Kidney tubule cell (primary cell): ENCODE measurements around the gene GIGYF2.
"Not testable (repeated sequence)": the region's sequence is repeated elsewhere in the genome, so short reads cannot be mapped to it uniquely, and the experiment has no call there.

Experiments
- DNase-seq: peaks from one replicate; pipeline ENCODE4 v3.0.0-alpha.2; 2018; ENCODE audit warnings: low spot score

The GIGYF2 gene

GRCh38 chr2:232697059-232697806 is at the start of gene GIGYF2:
Gene GIGYF2 (plus strand): TSS chr2:232697331. CDS start chr2:232735198, 37,867 bp downstream.
- peak; percentile 97 for DNase-seq

- DNase-seq = no peak
Measured at GRCh38 chr2:232649033-232649432, 48.1 kb upstream of the GIGYF2 start.

DNA sequence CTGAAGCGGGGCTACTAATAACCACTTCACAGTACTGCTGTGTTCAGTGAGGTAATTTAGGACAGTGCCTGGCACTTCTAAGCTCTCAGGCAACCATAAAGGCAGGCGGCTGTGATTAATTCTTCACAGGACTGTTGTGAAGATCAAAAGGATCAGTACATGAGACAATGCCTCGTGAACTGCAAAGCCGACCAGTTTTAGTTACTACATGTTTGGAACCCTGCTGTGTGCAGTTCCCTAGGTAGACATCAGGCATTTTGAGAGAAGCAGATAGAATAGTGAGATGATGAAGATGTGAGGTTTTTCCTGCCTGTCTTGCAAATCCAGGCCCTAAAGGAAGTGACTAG is 44.7 kb upstream of the GIGYF2 start:
- no peak for DNase-seq

DNA sequence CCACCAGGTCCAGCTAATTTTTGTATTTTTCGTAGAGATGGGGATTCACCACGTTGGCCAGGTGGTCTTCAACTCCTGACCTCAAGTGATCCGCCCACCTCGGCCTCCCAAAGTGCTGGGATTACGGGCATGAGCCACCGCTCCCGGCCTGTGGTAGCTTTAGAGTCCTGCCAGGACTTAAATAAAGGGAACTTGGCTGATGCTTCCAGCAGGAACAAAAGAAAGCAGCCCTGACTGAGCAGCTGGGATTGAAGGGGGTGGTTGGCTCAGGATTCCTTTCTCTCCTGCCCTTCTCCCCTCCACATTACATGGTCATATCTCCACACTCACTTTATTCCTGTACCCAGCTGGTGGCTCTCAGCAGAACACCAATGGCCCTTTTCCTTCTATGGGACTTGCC is 43.7 kb upstream of the GIGYF2 start:
- no peak for DNase-seq

DNA sequence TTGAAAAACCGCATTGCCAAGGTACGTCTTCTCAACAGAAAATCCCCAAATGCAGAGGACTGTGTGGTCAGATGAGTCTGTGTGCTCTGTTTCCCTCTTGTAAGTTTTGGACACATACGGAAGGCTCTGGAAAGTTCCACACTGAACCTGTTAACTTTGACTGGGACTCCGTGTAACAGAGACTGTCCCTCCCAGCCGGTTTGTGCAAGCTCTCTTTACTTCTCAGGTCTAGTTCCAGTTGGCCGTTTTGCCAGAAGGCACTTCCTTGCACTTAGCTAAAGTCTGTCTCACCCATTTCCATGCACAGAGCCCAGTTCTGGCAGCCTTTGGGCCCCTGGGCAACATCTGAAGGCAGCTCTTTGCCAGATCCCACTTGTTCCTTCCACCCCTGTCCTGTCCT is 41.7 kb upstream of the GIGYF2 start:
- DNase-seq = no peak

DNA sequence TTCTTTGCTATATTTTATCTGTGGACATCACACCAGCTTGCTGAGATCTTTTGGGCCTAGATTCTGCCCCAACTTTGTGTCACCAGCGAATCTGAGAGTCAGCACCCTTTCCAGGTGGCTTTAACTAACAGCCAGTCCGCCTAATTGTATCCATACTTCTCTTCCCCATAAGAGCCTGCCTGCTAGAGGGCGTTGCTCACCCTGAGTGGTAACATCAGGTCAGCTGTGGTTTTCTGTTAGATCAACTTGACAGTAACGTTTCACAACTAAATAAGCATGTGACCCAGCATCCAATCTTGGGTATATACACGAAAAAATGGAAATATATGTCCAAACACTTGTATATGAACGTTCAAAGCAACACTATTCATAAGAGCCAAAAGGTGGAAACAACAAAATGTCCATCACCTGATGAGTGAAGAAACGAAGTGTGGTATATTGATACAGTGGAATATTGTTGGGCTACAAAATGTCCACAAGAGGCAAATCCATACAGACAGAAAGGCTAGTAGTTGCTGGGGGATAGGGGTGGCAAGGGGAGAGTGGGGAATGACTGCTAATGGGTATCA is 38.8 kb upstream of the GIGYF2 start:
- no peak for DNase-seq

DNA sequence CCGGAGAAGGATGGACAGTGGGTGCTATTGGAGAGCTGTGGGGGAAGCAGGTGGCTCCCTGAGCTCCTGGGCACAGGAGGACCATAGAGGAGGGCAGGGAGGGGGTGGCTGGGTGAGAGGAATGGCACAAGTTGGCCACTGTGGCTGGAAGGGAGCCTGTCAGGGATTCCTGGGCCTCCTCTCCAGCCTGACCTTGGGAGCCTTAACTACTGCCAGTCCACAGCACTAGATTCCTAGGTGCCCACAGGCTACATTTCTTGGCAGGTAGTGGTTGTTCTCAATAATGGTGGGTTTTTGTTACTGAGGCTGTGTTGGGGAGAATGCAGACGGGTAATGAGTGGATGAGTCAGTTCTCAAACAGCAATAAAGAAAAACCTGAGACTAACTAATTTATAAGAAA is 37.8 kb upstream of the GIGYF2 start:
- no peak for DNase-seq

- DNase-seq = peak; percentile 61
Measured at GRCh38 chr2:232662486-232663260, 34.5 kb upstream of the GIGYF2 start.

DNA sequence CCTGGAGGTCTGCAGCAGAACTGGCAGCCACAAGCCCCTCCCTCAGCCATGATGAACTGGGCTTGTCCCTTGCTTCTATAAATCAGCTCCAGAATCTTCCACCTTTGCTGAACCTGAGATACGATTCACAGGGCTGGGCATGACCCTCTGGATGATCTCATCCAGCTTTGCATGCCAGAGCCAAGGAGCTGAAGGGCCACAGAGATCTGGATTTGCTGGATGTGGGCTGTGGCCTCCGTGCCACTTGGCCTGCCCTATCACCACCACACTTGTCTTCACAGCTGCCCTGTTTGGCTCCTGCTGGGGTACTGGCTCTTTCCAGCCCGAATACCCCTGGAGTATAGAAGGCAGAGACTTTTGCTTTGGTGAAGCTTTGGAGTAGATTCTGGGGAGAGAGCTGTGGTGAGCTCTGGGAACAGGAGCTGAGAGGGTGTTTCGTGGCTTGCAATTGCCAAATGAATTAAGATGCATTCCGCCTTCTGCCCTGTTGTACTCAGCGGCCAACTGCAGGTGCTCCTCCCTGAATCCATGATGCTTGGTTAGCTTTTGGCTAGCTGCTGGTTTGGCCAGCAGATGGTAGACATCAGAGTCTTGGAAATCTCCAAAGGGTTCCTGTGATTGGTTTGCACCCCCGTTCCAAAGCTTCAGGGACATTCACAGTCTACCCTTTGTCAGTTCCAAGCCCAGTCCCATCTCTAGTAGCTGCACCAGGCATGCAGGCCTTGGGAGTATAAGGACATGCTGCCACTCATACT is 30.9 kb upstream of the GIGYF2 start:
- DNase-seq = peak; percentile 51

- no peak for DNase-seq
Measured at GRCh38 chr2:232667989-232668583, 29.0 kb upstream of the GIGYF2 start.

DNA sequence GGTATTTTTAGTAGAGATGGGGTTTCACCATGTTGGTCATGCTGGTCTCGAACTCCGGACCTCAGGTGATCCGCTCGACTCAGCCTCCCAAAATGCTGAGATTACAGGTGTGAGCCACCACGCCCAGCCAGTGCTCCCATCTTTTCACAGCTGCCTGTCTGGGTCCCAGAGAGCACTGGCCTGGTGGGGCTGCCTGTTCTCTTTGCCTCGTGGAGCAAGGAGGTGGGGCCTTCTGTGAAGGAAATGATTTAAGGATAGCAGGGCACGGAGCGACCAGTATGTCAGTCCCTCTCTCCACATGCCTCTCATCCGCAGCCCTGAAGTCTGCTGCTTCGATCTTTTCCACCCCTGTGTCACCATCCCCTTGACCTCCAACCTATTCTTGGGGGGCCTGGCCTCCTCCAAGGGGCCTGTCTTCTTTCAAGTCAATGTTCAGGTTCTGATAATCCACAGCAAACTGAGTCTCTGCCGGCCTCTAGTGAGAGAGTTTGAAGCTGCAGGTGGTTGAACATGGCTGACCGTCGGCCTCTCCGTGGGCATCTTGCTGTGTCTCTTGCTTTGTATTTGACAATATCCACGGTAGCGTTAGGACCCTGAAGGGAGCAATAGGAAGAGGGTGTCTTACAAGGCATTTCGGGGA is 28.2 kb upstream of the GIGYF2 start:
- no peak for DNase-seq

GRCh38 chr2:232672588-232672987 is 24.5 kb upstream of the GIGYF2 start:
- no peak for DNase-seq

GRCh38 chr2:232674491-232674890 is 22.6 kb upstream of the GIGYF2 start:
- DNase-seq = no peak

DNA sequence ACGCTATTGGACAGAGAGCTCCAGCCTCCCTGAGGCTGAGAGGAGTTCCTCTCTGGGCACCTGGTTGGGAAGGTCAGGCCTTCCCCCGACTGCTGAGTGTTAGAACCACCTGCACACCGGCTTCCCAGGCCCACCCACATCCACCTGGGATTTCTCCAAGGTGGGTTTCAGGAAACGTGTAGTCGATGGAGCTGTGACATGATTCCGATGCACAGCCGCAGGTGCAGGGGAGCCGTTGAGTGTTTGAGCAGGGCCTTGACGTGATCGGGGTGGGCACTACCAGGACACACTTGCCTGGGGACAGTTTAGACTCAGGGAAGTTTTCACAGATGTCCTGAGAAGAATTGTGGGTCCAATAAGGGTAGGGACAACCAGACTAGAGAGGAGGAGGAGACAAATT is 21.8 kb upstream of the GIGYF2 start:
- no peak for DNase-seq

DNA sequence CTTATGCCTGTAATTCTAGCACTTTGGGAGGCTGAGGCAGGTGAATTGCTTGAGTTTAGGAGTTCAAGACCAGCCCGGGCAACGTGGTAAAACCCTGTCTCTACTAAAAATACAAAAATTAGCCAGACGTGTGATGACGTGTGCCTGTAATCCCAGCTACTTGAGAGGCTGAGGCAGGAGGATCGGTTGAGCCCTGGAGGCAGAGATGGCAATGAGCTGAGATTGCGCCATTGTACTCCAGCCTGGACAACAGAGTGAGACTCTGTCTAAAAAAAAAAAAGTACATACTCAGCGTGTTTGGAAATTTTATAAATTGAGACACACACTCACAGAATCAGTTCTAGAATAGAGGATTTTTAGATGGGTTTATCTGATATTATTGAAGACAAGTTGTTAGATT is 17.1 kb upstream of the GIGYF2 start:
- no peak for DNase-seq

- no peak for DNase-seq
Measured at GRCh38 chr2:232681527-232681926, 15.6 kb upstream of the GIGYF2 start.

GRCh38 chr2:232683368-232683767 is 13.8 kb upstream of the GIGYF2 start:
- DNase-seq = no peak

DNA sequence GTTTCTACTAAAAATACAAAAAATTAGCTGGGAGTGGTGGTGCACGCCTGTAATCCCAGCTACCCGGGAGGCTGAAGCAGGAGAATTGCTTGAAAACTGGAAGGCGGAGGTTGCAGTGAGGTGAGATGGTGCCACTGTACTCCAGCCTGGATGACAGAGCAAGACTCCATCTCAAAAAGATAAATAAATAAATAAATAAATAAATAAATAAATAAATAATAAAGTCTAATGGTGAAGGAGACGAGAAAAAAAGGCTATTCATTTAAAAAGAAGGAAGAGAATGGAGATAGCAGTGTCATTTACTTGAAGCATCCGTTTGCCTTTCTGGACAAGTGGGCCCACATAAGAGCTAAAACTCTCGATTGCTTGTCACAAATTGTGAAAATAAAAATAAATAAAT is 11.7 kb upstream of the GIGYF2 start:
- not testable (repeated sequence) for DNase-seq

- DNase-seq = no peak
Measured at GRCh38 chr2:232687382-232688160, 9.6 kb upstream of the GIGYF2 start.

DNA sequence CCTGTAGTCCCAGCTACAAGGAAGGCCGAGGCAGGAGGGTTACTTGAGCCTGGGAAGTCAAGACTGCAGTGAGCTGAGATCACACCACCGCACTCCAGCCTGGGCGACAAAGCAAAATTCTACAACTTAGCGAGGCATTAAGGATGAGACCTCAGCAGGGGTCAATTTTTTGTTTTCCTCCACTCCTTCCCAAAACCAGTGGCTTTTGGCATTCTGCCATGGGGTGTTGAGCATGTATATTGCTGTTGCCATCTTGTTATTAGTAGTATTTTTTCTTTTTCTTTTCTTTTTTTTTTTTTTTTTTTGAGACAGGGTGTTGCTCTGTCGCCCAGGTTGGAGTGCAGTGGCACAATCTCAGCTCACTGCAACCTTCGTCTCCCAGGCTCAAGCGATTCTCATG is 8.9 kb upstream of the GIGYF2 start:
- no peak for DNase-seq
